H9 (cell line): ENCODE results near the gene PPP1R12A. TPM values are rescaled to one million over a fixed set of nuclear protein-coding genes. Genes with fewer than 3 reads are reported as not detected.

Experiments
- DNase-seq: peaks from one replicate; pipeline ENCODE4 v3.0.0-alpha.2; 2017
- H2AFZ ChIP-seq: one replicate; pipeline ENCODE4 v1.6.1; 2013; ENCODE audit warnings: mild to moderate bottlenecking, low read length, control low read depth, moderate library complexity
- H2AK5ac ChIP-seq: 2 replicates; pipeline ENCODE4 v1.6.1; 2013; ENCODE audit warnings: low read length, control low read depth, mixed read lengths; ENCODE audit not compliant: insufficient read length
- H2BK120ac ChIP-seq: one replicate; pipeline ENCODE4 v1.6.1; 2013; ENCODE audit warnings: low read depth, mild to moderate bottlenecking, low read length, control low read depth, inconsistent platforms; ENCODE audit not compliant: poor library complexity, severe bottlenecking
- H2BK12ac ChIP-seq: 2 replicates; pipeline ENCODE4 v1.6.1; 2013; ENCODE audit warnings: low read length, control low read depth, mixed read lengths, low read depth; ENCODE audit not compliant: insufficient read length
- H2BK15ac ChIP-seq: 2 replicates; pipeline ENCODE4 v1.6.1; 2013; ENCODE audit warnings: low read depth, low read length, control low read depth
- H2BK20ac ChIP-seq: one replicate; pipeline ENCODE4 v1.6.1; 2013; ENCODE audit warnings: low read depth, mild to moderate bottlenecking, low read length, control low read depth, inconsistent platforms; ENCODE audit not compliant: poor library complexity, severe bottlenecking
- H2BK5ac ChIP-seq: 2 replicates; pipeline ENCODE4 v1.6.1; 2013; ENCODE audit warnings: low read length, control low read depth, mixed read lengths; ENCODE audit not compliant: insufficient read length
- H3K14ac ChIP-seq: 2 replicates; pipeline ENCODE4 v1.6.1; 2013; ENCODE audit warnings: low read length, control low read depth; ENCODE audit not compliant: insufficient read depth
- H3K18ac ChIP-seq: 2 replicates; pipeline ENCODE4 v1.6.1; 2013; ENCODE audit warnings: low read depth, mild to moderate bottlenecking, mixed read lengths, low read length, control low read depth; ENCODE audit not compliant: insufficient read length
- H3K23ac ChIP-seq: 2 replicates; pipeline ENCODE4 v1.6.1; 2013; ENCODE audit warnings: low read length, control low read depth, mixed read lengths, low read depth; ENCODE audit not compliant: insufficient read length
- H3K23me2 ChIP-seq: 2 replicates; pipeline ENCODE4 v1.6.1; 2013; ENCODE audit warnings: low read depth, mild to moderate bottlenecking, mixed read lengths, low read length, control low read depth; ENCODE audit not compliant: insufficient read length, poor library complexity, severe bottlenecking
- H3K27ac ChIP-seq: 2 replicates; pipeline ENCODE4 v1.5.1; 2013; ENCODE audit warnings: low read length, control low read depth, mixed read lengths, low read depth; ENCODE audit not compliant: insufficient read length
- H3K27me3 ChIP-seq: 2 replicates; pipeline ENCODE4 v1.6.1; 2013; ENCODE audit warnings: low read length, control low read depth, inconsistent platforms; ENCODE audit not compliant: insufficient read depth
- H3K4ac ChIP-seq: 2 replicates; pipeline ENCODE4 v1.6.1; 2013; ENCODE audit warnings: low read depth, mild to moderate bottlenecking, control low read depth, inconsistent platforms, low read length, moderate library complexity
- H3K4me1 ChIP-seq: 2 replicates; pipeline ENCODE4 v1.6.1; 2013; ENCODE audit warnings: low read length, control low read depth, inconsistent platforms; ENCODE audit not compliant: insufficient read depth
- H3K4me2 ChIP-seq: 2 replicates; pipeline ENCODE4 v1.6.1; 2013; ENCODE audit warnings: low read length, control low read depth, mixed read lengths; ENCODE audit not compliant: insufficient read length, insufficient read depth
- H3K56ac ChIP-seq: 2 replicates; pipeline ENCODE4 v1.6.1; 2013; ENCODE audit warnings: low read depth, mild to moderate bottlenecking, mixed read lengths, low read length, control low read depth; ENCODE audit not compliant: insufficient read length
- H3K79me1 ChIP-seq: 2 replicates; pipeline ENCODE4 v1.6.1; 2013; ENCODE audit warnings: low read depth, mild to moderate bottlenecking, moderate library complexity, low read length, control low read depth, inconsistent platforms; ENCODE audit not compliant: insufficient read depth, poor library complexity, severe bottlenecking
- H3K79me2 ChIP-seq: 2 replicates; pipeline ENCODE4 v1.6.1; 2013; ENCODE audit warnings: low read length, control low read depth, inconsistent platforms; ENCODE audit not compliant: insufficient read depth
- H3K9ac ChIP-seq: 2 replicates; pipeline ENCODE4 v1.6.1; 2013; ENCODE audit warnings: low read length, control low read depth, mixed read lengths; ENCODE audit not compliant: insufficient read length; ENCODE audit errors: extremely low read depth
- H3K9me3 ChIP-seq: one replicate; pipeline ENCODE4 v1.6.1; 2013; ENCODE audit warnings: low read depth, low read length, inconsistent platforms; ENCODE audit not compliant: control insufficient read depth
- H3T11ph ChIP-seq: one replicate; pipeline ENCODE4 v1.6.1; 2013; ENCODE audit warnings: mild to moderate bottlenecking, low read length, control low read depth, inconsistent platforms
- H4K20me1 ChIP-seq: one replicate; pipeline ENCODE4 v1.6.1; 2013; ENCODE audit not compliant: control insufficient read depth, insufficient read length, insufficient read depth
- H4K5ac ChIP-seq: 2 replicates; pipeline ENCODE4 v1.6.1; 2013; ENCODE audit warnings: low read depth, mild to moderate bottlenecking, mixed read lengths, low read length, control low read depth; ENCODE audit not compliant: insufficient read length
- H4K8ac ChIP-seq: replicated peaks from 2 replicates; pipeline ENCODE4 v1.6.1; 2013; ENCODE audit warnings: low read length, control low read depth, mixed read lengths, low read depth; ENCODE audit not compliant: insufficient read length
- H4K91ac ChIP-seq: 2 replicates; pipeline ENCODE4 v1.6.1; 2013; ENCODE audit warnings: low read depth, mild to moderate bottlenecking, moderate library complexity, mixed read lengths, low read length, control low read depth; ENCODE audit not compliant: insufficient read length
- H3K27ac Mint-ChIP-seq, 3 experiments: 2 replicates in 2 of 3; 3 replicates in 1 of 3; pipeline ENCODE4 v1.8.0; 2020 to 2021; ENCODE audit warnings: mixed read lengths in 3 of 3, mild to moderate bottlenecking in 1 of 3, moderate library complexity in 1 of 3
- H3K27me3 Mint-ChIP-seq: 2 replicates; pipeline ENCODE4 v1.8.0; 2021; ENCODE audit warnings: low read depth, mild to moderate bottlenecking, moderate library complexity, mixed read lengths
- H3K36me3 Mint-ChIP-seq, 3 experiments: 2 replicates in 2 of 3; 3 replicates in 1 of 3; pipeline ENCODE4 v1.8.0; 2020 to 2021; ENCODE audit warnings: low read depth in 3 of 3, mixed read lengths in 3 of 3; ENCODE audit not compliant: insufficient read depth in 1 of 3
- H3K4me1 Mint-ChIP-seq, 2 experiments: 2 replicates each; pipeline ENCODE4 v1.8.0; 2020; ENCODE audit warnings: mixed read lengths in 2 of 2
- H3K4me3 Mint-ChIP-seq, 2 experiments: 2 replicates in 1 of 2; 3 replicates in 1 of 2; pipeline ENCODE4 v1.8.0; 2020 to 2021; ENCODE audit warnings: mild to moderate bottlenecking in 2 of 2, mixed read lengths in 2 of 2, moderate library complexity in 1 of 2
- H3K9me3 Mint-ChIP-seq, 2 experiments: 2 replicates in 1 of 2; 3 replicates in 1 of 2; pipeline ENCODE4 v1.8.0; 2020; ENCODE audit warnings: mild to moderate bottlenecking in 2 of 2, mixed read lengths in 2 of 2, moderate library complexity in 1 of 2
- WGBS: extraction: QIAGEN DNeasy Blood & Tissue Kit; methylation state at CpG from one replicate; pipeline ENCODE4 v1.1.7; 2013; ENCODE audit warnings: missing lambda C conversion rate, low lambda C conversion rate, mixed read lengths; ENCODE audit not compliant: insufficient read length; ENCODE audit errors: extremely low coverage; 5-methylcytosine and 5-hydroxymethylcytosine counted together
- total RNA-seq: library from RNA; stranded (reverse); gene quantifications from 2 replicates; pipeline ENCODE4 v1.2.1, GENCODE V29; 2021
- TF ChIP-seq, protein P1 (sequence below): fragments of 200-600 bp; sonication (generic); conservative IDR thresholded peaks from 3 replicates; pipeline ENCODE4 v1.8.0; 2021; ENCODE audit warnings: antibody characterized with exemption, mild to moderate bottlenecking

The PPP1R12A gene
- total RNA-seq, 1 experiment from 2014 or later, result 93.5 TPM

DNA sequence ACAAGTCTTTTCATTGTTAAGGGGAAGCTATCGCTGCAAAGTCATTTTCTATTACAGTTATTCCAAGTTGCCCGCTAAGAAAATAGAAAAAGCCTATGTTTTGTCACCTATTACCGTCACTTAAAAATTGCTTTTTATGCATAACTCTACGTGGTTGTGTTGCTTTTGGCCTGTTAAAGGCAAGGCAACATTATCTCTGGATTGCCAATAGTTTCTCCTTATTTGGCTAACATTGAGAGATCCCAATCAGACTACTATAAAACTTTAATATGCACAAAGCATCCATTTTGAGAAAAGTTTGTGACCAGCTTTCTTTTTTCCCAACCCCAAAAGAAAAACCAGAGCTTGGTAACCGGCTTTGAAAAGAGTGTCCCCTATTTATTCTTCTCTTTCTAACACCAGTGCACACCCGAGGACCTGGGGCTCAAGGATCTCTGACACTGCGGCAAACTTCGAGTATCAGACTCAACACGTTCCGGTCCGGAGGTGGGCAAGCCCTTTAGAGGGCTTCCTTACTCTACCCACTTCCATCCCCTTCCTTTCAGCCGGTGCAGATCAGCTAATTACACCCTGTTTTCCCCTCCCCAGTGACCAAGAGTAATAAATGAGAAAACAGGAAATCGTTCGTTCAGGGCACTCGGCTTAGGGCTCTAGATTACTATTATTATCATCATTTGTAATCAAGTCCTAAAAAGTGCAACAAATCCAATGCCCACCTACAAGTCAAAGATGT lies 1.2 kb downstream of the PPP1R12A start:
- no peak overlapping the region for H3K4ac ChIP-seq
- WGBS, result no CpG with 5 or more reads among the region's 15 CpGs

More for the DNA sequence above, 1.2 kb downstream of the PPP1R12A start:
- Histone ChIP-seq H2BK12ac (no peak overlapping the region), H3K4me1 (no peaks in the 10 kb centered on the region; the same call in 1 of the 2 replicates), H3K23me2 (peaks cover 5% of the 10 kb centered on the region), H2BK15ac (no peak overlapping the region), H3K27ac (peak overlapping the region; percentile 8), H3K9ac (peak overlapping the region; percentile 93), H2BK120ac (no peak overlapping the region), H3K79me2 (peaks cover 31% of the 10 kb centered on the region; the same call in 1 of the 2 replicates), H3K18ac (no peak overlapping the region), H4K8ac (no peak overlapping the region), H3K9me3 (no peaks in the 10 kb centered on the region), H2AK5ac (no peak overlapping the region), H2BK5ac (no peak overlapping the region), H3K14ac (no peak overlapping the region), H3K56ac (no peak overlapping the region), H3K23ac (no peak overlapping the region), H3K79me1 (no peaks in the 10 kb centered on the region), H4K91ac (no peak overlapping the region), H3K27me3 (no peaks in the 10 kb centered on the region), H4K20me1 (no peaks in the 10 kb centered on the region), H3K4me2 (peak overlapping the region; percentile 98), H4K5ac (no peak overlapping the region), H2AFZ (no peak overlapping the region), H2BK20ac (no peak overlapping the region), H3T11ph (no peak overlapping the region)
- no peak for DNase-seq
- H3K4me1 Mint-ChIP-seq, result peaks cover 37% of the 10 kb centered on the region in 2 experiments
- no peaks in the 10 kb centered on the region; a peak in 2 of 5 replicates for H3K9me3 Mint-ChIP-seq
- peak overlapping the region; percentile 100 for H3K4me3 Mint-ChIP-seq
- no peaks in the 10 kb centered on the region for H3K27me3 Mint-ChIP-seq
- peak overlapping the region; percentile 100 for H3K27ac Mint-ChIP-seq
- peaks cover 0 to 10% (median 3%) of the 10 kb centered on the region in 3 experiments; a peak in 1 of 7 replicates for H3K36me3 Mint-ChIP-seq
- TF ChIP-seq, protein P1, sequence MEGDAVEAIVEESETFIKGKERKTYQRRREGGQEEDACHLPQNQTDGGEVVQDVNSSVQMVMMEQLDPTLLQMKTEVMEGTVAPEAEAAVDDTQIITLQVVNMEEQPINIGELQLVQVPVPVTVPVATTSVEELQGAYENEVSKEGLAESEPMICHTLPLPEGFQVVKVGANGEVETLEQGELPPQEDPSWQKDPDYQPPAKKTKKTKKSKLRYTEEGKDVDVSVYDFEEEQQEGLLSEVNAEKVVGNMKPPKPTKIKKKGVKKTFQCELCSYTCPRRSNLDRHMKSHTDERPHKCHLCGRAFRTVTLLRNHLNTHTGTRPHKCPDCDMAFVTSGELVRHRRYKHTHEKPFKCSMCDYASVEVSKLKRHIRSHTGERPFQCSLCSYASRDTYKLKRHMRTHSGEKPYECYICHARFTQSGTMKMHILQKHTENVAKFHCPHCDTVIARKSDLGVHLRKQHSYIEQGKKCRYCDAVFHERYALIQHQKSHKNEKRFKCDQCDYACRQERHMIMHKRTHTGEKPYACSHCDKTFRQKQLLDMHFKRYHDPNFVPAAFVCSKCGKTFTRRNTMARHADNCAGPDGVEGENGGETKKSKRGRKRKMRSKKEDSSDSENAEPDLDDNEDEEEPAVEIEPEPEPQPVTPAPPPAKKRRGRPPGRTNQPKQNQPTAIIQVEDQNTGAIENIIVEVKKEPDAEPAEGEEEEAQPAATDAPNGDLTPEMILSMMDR, result no peak
